H1 (cell line): ENCODE results near the gene DAB2IP. TPM values are rescaled to one million over a fixed set of nuclear protein-coding genes. Genes with fewer than 3 reads are reported as not detected.

Experiments
- CTCF ChIA-PET: fragments of 300-600 bp; sonication (Branson Sonifier 250); formaldehyde crosslinking; loops from one replicate; lab custom pipeline; 2021; ENCODE audit not compliant: partially characterized antibody; lab: Charles Lee
- POLR2A ChIA-PET: fragments of 300-600 bp; sonication (Branson Sonifier 250); formaldehyde crosslinking; loops from one replicate; lab custom pipeline; 2021; ENCODE audit warnings: inconsistent platforms; ENCODE audit not compliant: partially characterized antibody; lab: Charles Lee
- DNase-seq, 2 experiments: peaks; one replicate each; pipeline versions ENCODE4 v3.0.0 to v3.0.0-alpha.2; 2010 to 2022; ENCODE audit warnings: low spot score in 2 of 2, low read depth in 1 of 2, mixed read lengths in 1 of 2
- FAIRE-seq: peaks from 2 replicates; lab custom pipeline; 2011; peaks lifted over from hg19 to GRCh38; lab: Jason Lieb, UNC
- H2AFZ ChIP-seq: 2 replicates; pipeline ENCODE4 v1.8.1; 2012; ENCODE audit warnings: low read length, inconsistent platforms
- H2AK5ac ChIP-seq: 2 replicates; pipeline ENCODE4 v1.6.1; 2013; ENCODE audit warnings: low read depth, low read length
- H2BK120ac ChIP-seq: replicated peaks from 2 replicates; pipeline ENCODE3; 2013; ENCODE audit warnings: low read depth, low read length, inconsistent platforms
- H2BK12ac ChIP-seq: 2 replicates; pipeline ENCODE4 v1.6.1; 2013; ENCODE audit warnings: low read depth, low read length
- H2BK15ac ChIP-seq: 2 replicates; pipeline ENCODE4 v1.6.1; 2013; ENCODE audit warnings: low read length
- H2BK20ac ChIP-seq: 2 replicates; pipeline ENCODE4 v1.6.1; 2013; ENCODE audit warnings: low read length
- H2BK5ac ChIP-seq: 2 replicates; pipeline ENCODE4 v1.6.1; 2013; ENCODE audit warnings: low read depth, low read length
- H3K14ac ChIP-seq: 2 replicates; pipeline ENCODE4 v1.6.1; 2013; ENCODE audit warnings: inconsistent platforms; ENCODE audit not compliant: insufficient read length
- H3K18ac ChIP-seq: 2 replicates; pipeline ENCODE4 v1.6.1; 2013; ENCODE audit warnings: low read length; ENCODE audit errors: extremely low read depth
- H3K23ac ChIP-seq: 2 replicates; pipeline ENCODE4 v1.6.1; 2013; ENCODE audit warnings: inconsistent platforms; ENCODE audit not compliant: insufficient read length
- H3K23me2 ChIP-seq: 2 replicates; pipeline ENCODE4 v1.6.1; 2013; ENCODE audit warnings: low read depth, low read length
- H3K27ac ChIP-seq: 2 replicates; pipeline ENCODE4 v1.6.1; 2011; ENCODE audit warnings: low read depth, low read length, inconsistent platforms
- H3K27me3 ChIP-seq, 4 experiments: replicated peaks in 1 of 4; 1 replicate in 1 of 4; 2 replicates in 3 of 4; pipeline versions ENCODE4 v1.6.1 to v1.8.1; 2011 to 2013; ENCODE audit warnings: low read length in 3 of 4, mild to moderate bottlenecking in 3 of 4, inconsistent platforms in 2 of 4, mixed read lengths in 2 of 4, moderate library complexity in 1 of 4; ENCODE audit not compliant: control insufficient read depth in 3 of 4, insufficient read depth in 3 of 4; ENCODE audit errors: extremely low read depth in 1 of 4
- H3K36me3 ChIP-seq, 4 experiments: 2 replicates each; pipeline versions ENCODE4 v1.6.1 to v1.8.1; 2011 to 2013; ENCODE audit warnings: mild to moderate bottlenecking in 4 of 4, low read length in 3 of 4, moderate library complexity in 2 of 4, control low read depth in 1 of 4, inconsistent platforms in 1 of 4; ENCODE audit not compliant: insufficient read depth in 4 of 4, control insufficient read depth in 2 of 4
- H3K4ac ChIP-seq: replicated peaks from 2 replicates; pipeline ENCODE3; 2013; ENCODE audit warnings: low read length, low read depth, mixed read lengths, inconsistent platforms; ENCODE audit not compliant: insufficient read length
- H3K4me1 ChIP-seq, 4 experiments: replicated peaks in 1 of 4; 1 replicate in 1 of 4; 2 replicates in 3 of 4; pipeline versions ENCODE4 v1.6.1 to v1.8.1; 2011 to 2013; ENCODE audit warnings: low read length in 3 of 4, inconsistent platforms in 2 of 4, mixed read lengths in 1 of 4; ENCODE audit not compliant: insufficient read depth in 4 of 4, control insufficient read depth in 3 of 4
- H3K4me2 ChIP-seq, 2 experiments: 2 replicates each; pipeline versions ENCODE4 v1.6.1 to v1.8.1; 2011 to 2013; ENCODE audit warnings: low read depth in 2 of 2, low read length in 2 of 2, control low read depth in 1 of 2, inconsistent platforms in 1 of 2, mild to moderate bottlenecking in 1 of 2; ENCODE audit not compliant: insufficient read depth in 1 of 2
- H3K4me3 ChIP-seq, 4 experiments: fragments of 200-600, 300-600 bp in 1 of 4; sonication (generic), shearing (Covaris generic), sonication (Bioruptor Twin) in 1 of 4; 2 replicates each; pipeline versions ENCODE4 v1.5.1 to v1.8.1; 2011 to 2016; ENCODE audit warnings: low read length in 4 of 4, low read depth in 3 of 4, control low read depth in 2 of 4, inconsistent platforms in 2 of 4, mild to moderate bottlenecking in 2 of 4, mixed read lengths in 1 of 4, moderate library complexity in 1 of 4; ENCODE audit not compliant: insufficient read depth in 2 of 4; ENCODE audit errors: extremely low read depth in 1 of 4
- H3K56ac ChIP-seq: replicated peaks from 2 replicates; pipeline ENCODE3; 2013; ENCODE audit warnings: low read depth, mild to moderate bottlenecking, mixed read lengths, low read length, inconsistent platforms; ENCODE audit not compliant: insufficient read length
- H3K79me1 ChIP-seq: 2 replicates; pipeline ENCODE4 v1.6.1; 2013; ENCODE audit warnings: low read depth, low read length, control low read depth
- H3K79me2 ChIP-seq, 2 experiments: 2 replicates each; pipeline versions ENCODE4 v1.6.1 to v1.8.1; 2012 to 2013; ENCODE audit warnings: low read length in 2 of 2, mild to moderate bottlenecking in 2 of 2, inconsistent platforms in 1 of 2; ENCODE audit not compliant: insufficient read depth in 2 of 2, control insufficient read depth in 1 of 2
- H3K9ac ChIP-seq, 4 experiments: replicated peaks in 1 of 4; 1 replicate in 1 of 4; 2 replicates in 3 of 4; pipeline versions ENCODE4 v1.6.1 to v1.8.1; 2011 to 2013; ENCODE audit warnings: low read depth in 3 of 4, low read length in 3 of 4, control low read depth in 2 of 4, mild to moderate bottlenecking in 2 of 4, moderate library complexity in 2 of 4, inconsistent platforms in 1 of 4; ENCODE audit errors: extremely low read depth in 1 of 4
- H3K9me3 ChIP-seq, 2 experiments: 2 replicates each; pipeline versions ENCODE4 v1.6.1 to v1.8.1; 2012 to 2013; ENCODE audit warnings: mild to moderate bottlenecking in 2 of 2, moderate library complexity in 2 of 2, control low read depth in 1 of 2, inconsistent platforms in 1 of 2, low read depth in 1 of 2, low read length in 1 of 2, mixed read lengths in 1 of 2; ENCODE audit not compliant: insufficient read depth in 2 of 2
- H4K20me1 ChIP-seq, 2 experiments: replicated peaks in 1 of 2; 2 replicates each; pipeline versions ENCODE3 to v1.8.1; 2011 to 2013; ENCODE audit warnings: inconsistent platforms in 2 of 2, low read length in 2 of 2, mild to moderate bottlenecking in 1 of 2; ENCODE audit not compliant: insufficient read depth in 2 of 2, control insufficient read depth in 1 of 2
- H4K5ac ChIP-seq: 2 replicates; pipeline ENCODE4 v1.6.1; 2013; ENCODE audit warnings: low read length, low read depth, mixed read lengths, inconsistent platforms; ENCODE audit not compliant: insufficient read length
- H4K8ac ChIP-seq: 2 replicates; pipeline ENCODE4 v1.8.0; 2013; ENCODE audit warnings: mild to moderate bottlenecking, moderate library complexity, low read length, inconsistent platforms; ENCODE audit not compliant: insufficient read depth; ENCODE audit errors: extremely low read depth
- H4K91ac ChIP-seq: replicated peaks from 2 replicates; pipeline ENCODE3; 2013; ENCODE audit warnings: low read length, mixed read lengths, inconsistent platforms; ENCODE audit not compliant: insufficient read length
- ASH2L ChIP-seq: fragments of 200-600, 300-600 bp; sonication (generic); IDR thresholded peaks from one replicate; pipeline ENCODE4 v1.7.1; 2017; ENCODE audit warnings: low read length
- FOSL1 ChIP-seq: IDR thresholded peaks from 2 replicates; pipeline ENCODE4 v1.6.1; 2011; ENCODE audit warnings: mild to moderate bottlenecking, low read depth, low read length, moderate library complexity; ENCODE audit not compliant: insufficient read depth
- HDAC2 ChIP-seq, 2 experiments: fragments of 300-600 bp in 1 of 2; sonication (generic) in 1 of 2; IDR thresholded peaks; 2 replicates each; pipeline ENCODE4 v1.6.1; 2011 to 2012; ENCODE audit warnings: low read depth in 2 of 2, low read length in 2 of 2, mild to moderate bottlenecking in 2 of 2, moderate library complexity in 2 of 2, borderline replicate concordance in 1 of 2, inconsistent platforms in 1 of 2
- KDM1A ChIP-seq: fragments of 200-600, 300-600 bp; sonication (generic); IDR thresholded peaks from 2 replicates; pipeline ENCODE4 v1.7.1; 2016; ENCODE audit warnings: mild to moderate bottlenecking, low read length, borderline replicate concordance
- MAFK ChIP-seq: IDR thresholded peaks from 2 replicates; pipeline ENCODE4 v1.6.1; 2012; ENCODE audit warnings: low read depth, mild to moderate bottlenecking, improper control_type of control experiment, low read length
- POLR2AphosphoS5 ChIP-seq: IDR thresholded peaks from 2 replicates; pipeline ENCODE4 v1.6.1; 2011; ENCODE audit warnings: low read depth, low read length
- SIRT6 ChIP-seq: IDR thresholded peaks from one replicate; pipeline ENCODE4 v1.7.1; 2012; ENCODE audit warnings: low read length, inconsistent platforms
- SP4 ChIP-seq: IDR thresholded peaks from 2 replicates; pipeline ENCODE4 v1.6.1; 2012; ENCODE audit warnings: low read length, inconsistent platforms
- TCF12 ChIP-seq: IDR thresholded peaks from 2 replicates; pipeline ENCODE4 v1.6.1; 2011; ENCODE audit warnings: low read depth, mild to moderate bottlenecking, low read length
- WGBS, 2 experiments: shearing (Covaris generic) in 1 of 2; methylation state at CpG; one replicate each; pipeline versions ENCODE4 v1.1.6 to v1.1.7; 2013 to 2015; ENCODE audit warnings: low lambda C conversion rate in 2 of 2, mixed read lengths in 2 of 2, inconsistent platforms in 1 of 2, low coverage in 1 of 2, missing lambda C conversion rate in 1 of 2; ENCODE audit not compliant: insufficient replicate concordance in 2 of 2, insufficient coverage in 1 of 2, insufficient read length in 1 of 2; ENCODE audit errors: extremely low coverage in 1 of 2, missing lambda C conversion rate in 1 of 2; 5-methylcytosine and 5-hydroxymethylcytosine counted together
- polyA plus RNA-seq, 7 experiments: library from polyadenylated mRNA; depleted of rRNA in 3 of 7; stranded (reverse) in 5 of 7; unstranded in 2 of 7; fragments of >200 nt in 5 of 7; fragments of 200-250 nt in 2 of 7; gene quantifications; 1 replicate in 5 of 7; 2 replicates in 1 of 7; 4 replicates in 1 of 7; pipeline versions ENCODE4 v1.2.1 to v1.2.3, GENCODE V29; 2011 to 2013; ENCODE audit warnings: missing spikeins in 2 of 7, mixed read lengths in 2 of 7
- total RNA-seq: library from RNA; stranded (reverse); fragmentation: NEBNext Ultra II Directional; extraction: Animal tissue kit (Norgen Biotek cat#: 25700); gene quantifications from 2 replicates; pipeline ENCODE4 v1.2.1, GENCODE V29; 2021

Gene DAB2IP
- total and polyA plus RNA-seq, 2 of the 8 experiments (the other 6 are each of a cell fraction or from before 2014, with no cell fraction given) = 19.7 to 39.5 TPM

DNA sequence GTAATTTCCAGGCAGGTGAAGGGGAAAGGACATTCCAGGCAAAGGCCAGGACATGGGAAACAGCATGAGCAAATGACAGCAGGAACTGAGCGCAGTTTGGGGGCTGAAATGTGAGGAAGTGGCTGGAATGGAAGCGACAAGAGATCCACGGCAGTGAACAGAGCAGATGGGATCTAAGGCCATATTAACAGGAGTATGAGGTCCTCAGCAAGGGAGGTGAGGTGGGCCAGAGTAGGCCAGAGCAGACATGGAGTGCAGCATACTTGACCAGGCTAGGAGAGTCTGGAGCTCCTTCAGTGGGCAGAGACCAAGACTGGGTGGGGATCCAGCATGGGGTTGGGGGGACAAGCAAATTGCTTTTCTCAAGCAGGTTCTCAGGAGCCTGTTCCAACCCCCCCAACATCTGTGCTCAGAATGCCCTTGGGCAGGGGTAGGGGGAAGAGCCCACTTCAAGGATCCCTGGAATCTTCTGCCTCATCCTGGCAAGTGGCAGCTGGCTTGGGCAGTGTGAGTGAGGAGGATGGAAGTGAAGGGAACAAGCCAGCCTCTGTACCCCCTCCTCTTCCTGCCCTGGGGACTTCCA is 34.5 kb downstream of the DAB2IP start:
- no peak overlapping the region for H4K8ac ChIP-seq
- CTCF ChIA-PET = interaction anchor here (0.6 to 34.8 kb wide), 16 partner anchors 6 to 317 kb away, joined by 3 to 670 read pairs (median 10); no protein-coding TSS in a partner anchor
- no peak overlapping the region for H4K5ac ChIP-seq

More for the DNA sequence above, 34.5 kb downstream of the DAB2IP start:
- H3K4me3 ChIP-seq = no peak overlapping the region
- no peak overlapping the region for H2BK15ac ChIP-seq
- H2AK5ac ChIP-seq = no peak overlapping the region
- H3K56ac ChIP-seq = no peak overlapping the region
- no peak overlapping the region for H2BK120ac ChIP-seq
- H3K4me2 ChIP-seq = no peak overlapping the region
- no peak overlapping the region for H2BK5ac ChIP-seq
- no peak overlapping the region for H2AFZ ChIP-seq
- H2BK12ac ChIP-seq = no peak overlapping the region
- no peaks in the 10 kb centered on the region for H3K79me2 ChIP-seq
- no peak overlapping the region for H3K4ac ChIP-seq
- peaks cover 6% of the 10 kb centered on the region for H3K79me1 ChIP-seq
- peaks cover 0 to 6% (median 2%) of the 10 kb centered on the region in 4 experiments; a peak in 5 of 7 replicates for H3K4me1 ChIP-seq
- H3K27ac ChIP-seq = no peak overlapping the region
- 88% methylated on average over 3 of the region's 3 CpGs; no CpG with 5 or more reads in 1 of the 2 experiments for WGBS, 2 experiments
- FAIRE-seq = no peak
- no peak overlapping the region for H3K23ac ChIP-seq
- no peak overlapping the region for H3K9ac ChIP-seq
- POLR2A ChIA-PET = no interaction called here
- TF ChIP-seq SP4 = no peak
- TF ChIP-seq FOSL1 = no peak
- no peak for TF ChIP-seq TCF12
- no peak for TF ChIP-seq SIRT6
- no peak for TF ChIP-seq POLR2AphosphoS5
- no peak for TF ChIP-seq MAFK
- TF ChIP-seq ASH2L = no peak
- TF ChIP-seq KDM1A = no peak
- TF ChIP-seq HDAC2 (IDR thresholded peaks at IDR 0.05; ENCODE audit: borderline replicate concordance in 1 of 2, low read depth in 2 of 2, low read length in 2 of 2) = no peak
- no peak overlapping the region for H3K14ac ChIP-seq
- no peak overlapping the region for H2BK20ac ChIP-seq
- no peaks in the 10 kb centered on the region for H3K27me3 ChIP-seq
- H4K91ac ChIP-seq = no peak overlapping the region
- no peak for DNase-seq
- no peaks in the 10 kb centered on the region for H3K9me3 ChIP-seq
- peaks cover 11 to 27% of the 10 kb centered on the region in 2 experiments for H4K20me1 ChIP-seq
- peaks cover 0 to 2% (median 0%) of the 10 kb centered on the region in 4 experiments; a peak in 3 of 8 replicates for H3K36me3 ChIP-seq
- no peaks in the 10 kb centered on the region for H3K23me2 ChIP-seq
- H3K18ac ChIP-seq = no peak overlapping the region
